Epithelial cell of proximal tubule (primary cell): Measurements from ENCODE around the gene POU3F3. TPM values are rescaled to one million over a fixed set of nuclear protein-coding genes. Genes with fewer than 3 reads are reported as not detected.

Source experiments
- DNase-seq: peaks from one replicate; pipeline ENCODE4 v3.0.0-alpha.2; 2011; ENCODE audit warnings: low read depth
- H3K4me3 ChIP-seq: 2 replicates; pipeline ENCODE4 v1.5.1; 2011; ENCODE audit warnings: low read depth, mild to moderate bottlenecking, low read length
- total RNA-seq: library from RNA; depleted of rRNA; stranded (reverse); fragments of >200 nt; gene quantifications from 2 replicates; pipeline ENCODE4 v1.2.3, GENCODE V29; 2015
- TF ChIP-seq, protein P1 (sequence below): conservative IDR thresholded peaks from 2 replicates; pipeline ENCODE4 v1.5.1; 2012; ENCODE audit warnings: low read depth, mild to moderate bottlenecking, low read length

POU3F3 gene
- total RNA-seq, 1 donor from 2014 or later, result 34.0 TPM

DNA sequence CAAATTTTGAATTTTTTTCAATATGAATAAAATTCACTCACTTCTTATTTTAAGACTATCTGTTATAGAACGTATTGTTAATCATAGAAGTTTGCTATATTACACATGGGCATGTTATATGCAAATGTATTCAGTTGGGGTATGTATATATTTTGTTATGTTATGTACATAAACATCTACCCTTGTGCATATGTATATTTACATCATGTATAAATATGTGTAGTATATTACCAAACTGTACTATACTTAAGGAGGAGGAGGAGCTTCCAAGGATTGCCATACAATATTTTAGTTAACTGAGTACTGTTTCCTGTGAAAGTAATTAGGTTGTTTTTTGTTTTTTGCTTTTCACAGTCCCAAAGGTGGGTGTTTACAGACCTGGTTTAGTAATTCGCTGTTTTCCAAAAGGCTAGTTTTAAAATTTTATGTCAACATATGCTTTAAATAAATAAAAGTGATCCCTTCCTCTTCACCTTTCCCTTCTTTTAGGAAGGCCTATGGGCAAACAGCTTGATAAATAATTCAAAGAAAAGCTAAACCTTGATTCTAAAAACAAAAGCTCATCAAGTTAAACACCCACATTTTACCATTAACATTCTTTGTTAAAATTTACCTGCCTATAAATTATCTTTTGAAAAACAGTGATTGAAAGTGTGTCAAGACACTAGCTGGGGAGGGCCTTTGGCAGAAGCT, 12.9 kb upstream of the POU3F3 start:
- no peak for DNase-seq
- TF ChIP-seq, protein P1, sequence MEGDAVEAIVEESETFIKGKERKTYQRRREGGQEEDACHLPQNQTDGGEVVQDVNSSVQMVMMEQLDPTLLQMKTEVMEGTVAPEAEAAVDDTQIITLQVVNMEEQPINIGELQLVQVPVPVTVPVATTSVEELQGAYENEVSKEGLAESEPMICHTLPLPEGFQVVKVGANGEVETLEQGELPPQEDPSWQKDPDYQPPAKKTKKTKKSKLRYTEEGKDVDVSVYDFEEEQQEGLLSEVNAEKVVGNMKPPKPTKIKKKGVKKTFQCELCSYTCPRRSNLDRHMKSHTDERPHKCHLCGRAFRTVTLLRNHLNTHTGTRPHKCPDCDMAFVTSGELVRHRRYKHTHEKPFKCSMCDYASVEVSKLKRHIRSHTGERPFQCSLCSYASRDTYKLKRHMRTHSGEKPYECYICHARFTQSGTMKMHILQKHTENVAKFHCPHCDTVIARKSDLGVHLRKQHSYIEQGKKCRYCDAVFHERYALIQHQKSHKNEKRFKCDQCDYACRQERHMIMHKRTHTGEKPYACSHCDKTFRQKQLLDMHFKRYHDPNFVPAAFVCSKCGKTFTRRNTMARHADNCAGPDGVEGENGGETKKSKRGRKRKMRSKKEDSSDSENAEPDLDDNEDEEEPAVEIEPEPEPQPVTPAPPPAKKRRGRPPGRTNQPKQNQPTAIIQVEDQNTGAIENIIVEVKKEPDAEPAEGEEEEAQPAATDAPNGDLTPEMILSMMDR, result no peak
- H3K4me3 ChIP-seq, result peak overlapping the region; percentile 83

DNA sequence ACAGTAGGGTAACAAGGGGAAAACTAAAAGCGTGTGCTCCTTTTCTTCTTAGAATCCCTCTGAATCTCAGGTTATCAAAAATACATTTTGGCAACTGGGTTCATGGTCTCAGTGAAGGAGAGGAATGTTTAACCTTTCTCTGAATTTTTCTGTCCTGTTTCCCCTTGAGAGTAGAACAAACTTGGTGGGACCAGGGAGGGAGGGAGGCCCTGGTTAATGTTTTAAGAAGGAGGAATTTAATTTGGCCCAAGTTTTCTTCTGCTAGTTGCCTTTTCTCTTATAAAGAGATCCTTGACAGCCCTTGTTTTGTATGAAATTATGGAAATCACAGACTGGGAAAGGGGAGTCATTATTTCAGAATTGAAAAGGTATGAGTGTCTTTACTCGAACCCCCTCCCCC, 12.2 kb upstream of the POU3F3 start:
- TF ChIP-seq, protein P1, result no peak
- H3K4me3 ChIP-seq, result peak overlapping the region; percentile 83
- DNase-seq, result no peak

DNA sequence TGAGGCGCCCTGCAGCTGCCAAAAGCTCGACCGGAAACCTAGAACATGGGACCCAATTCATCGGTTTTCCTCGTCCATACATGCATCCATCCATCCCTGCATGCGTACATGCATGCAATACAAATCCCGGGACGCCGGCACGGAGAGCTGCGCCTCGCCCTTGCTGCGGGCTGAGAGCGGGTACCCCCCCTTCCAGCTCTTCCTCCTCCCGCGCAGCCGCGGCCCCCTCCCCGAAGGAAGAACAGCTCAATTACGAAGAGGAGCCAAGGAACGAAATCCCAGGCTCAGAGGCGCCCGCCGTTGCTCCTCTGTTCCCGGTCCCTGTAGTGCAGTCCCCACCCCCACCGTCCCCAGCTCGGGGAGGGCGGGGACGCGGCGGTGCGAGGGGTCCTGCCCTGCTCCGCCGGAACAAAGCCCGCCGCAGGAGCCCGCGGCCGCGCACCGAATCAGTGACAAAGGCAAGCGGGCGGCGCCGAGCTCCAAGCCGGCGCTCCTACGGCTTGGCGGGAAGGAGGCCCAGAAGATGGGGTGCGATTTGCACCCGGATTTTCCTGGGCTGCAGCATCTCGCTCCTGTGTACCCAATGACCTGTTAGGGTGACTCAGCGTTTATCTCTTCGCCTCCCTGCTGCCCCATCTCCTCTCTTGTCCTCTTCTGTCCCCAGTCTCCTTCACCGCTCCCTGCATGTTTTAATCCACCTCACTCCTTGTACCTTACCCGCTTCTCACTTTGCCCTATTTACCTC, 8.9 kb upstream of the POU3F3 start:
- TF ChIP-seq, protein P1, result no peak
- no peak for DNase-seq
- H3K4me3 ChIP-seq, result peak overlapping the region; percentile 83

DNA sequence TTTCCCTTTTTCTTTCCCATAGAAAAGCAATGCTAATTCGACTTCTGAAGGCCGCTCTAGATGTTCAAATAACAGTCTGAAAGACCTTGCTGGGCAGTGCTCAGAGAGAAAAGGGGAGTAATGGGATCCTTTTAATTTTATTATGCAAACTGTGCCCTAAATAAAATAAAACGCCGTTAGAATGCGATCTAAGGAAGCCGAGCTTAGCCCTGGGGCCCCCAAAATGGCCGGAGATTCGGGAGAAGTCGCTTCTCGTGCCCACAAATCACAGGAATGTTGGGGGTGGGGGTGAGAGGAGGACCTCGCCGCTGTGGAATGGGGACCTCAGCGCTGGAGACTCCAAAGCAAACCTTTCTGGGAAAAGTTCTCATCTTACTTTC, 8.4 kb upstream of the POU3F3 start:
- TF ChIP-seq, protein P1, result no peak
- H3K4me3 ChIP-seq, result peak overlapping the region; percentile 83
- DNase-seq, result no peak

DNA sequence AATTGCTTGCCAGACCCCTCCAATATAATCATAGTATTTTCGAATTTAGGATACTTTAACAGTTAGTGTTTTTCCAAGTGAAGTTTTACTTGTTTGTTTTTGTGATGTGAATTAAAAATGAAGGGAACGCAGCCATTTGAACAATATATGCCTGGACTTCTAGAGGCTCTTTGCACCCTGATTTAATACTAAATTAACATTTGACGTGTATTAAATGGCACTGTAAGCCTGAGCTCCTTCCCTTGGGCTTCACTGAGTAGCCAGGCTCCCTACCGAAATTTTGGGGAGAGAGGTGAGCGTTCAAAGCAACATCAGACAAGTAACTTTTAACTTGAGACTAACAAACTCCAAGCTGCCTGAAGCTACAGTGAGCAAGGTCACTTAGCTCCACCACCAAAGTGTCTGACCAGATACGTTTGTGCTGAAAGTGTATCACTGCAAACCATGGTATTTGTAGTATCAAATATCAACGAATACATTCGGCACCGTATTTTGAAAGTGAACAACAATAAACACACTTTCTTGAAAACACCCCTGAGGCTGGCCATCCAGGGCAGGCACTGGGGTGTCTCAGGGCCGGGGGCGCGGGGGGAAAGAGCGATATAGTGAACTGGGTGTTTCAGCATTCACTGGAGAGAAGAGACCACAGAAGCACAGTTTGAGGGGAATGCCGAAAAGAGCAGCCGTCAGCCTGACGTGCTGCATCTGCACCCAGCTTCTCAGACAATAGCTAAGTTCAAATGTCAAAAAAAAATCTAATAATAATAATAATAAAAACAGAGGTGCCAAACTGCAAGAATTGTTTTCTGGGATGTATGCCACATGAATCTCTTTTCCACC, 7.7 kb upstream of the POU3F3 start:
- TF ChIP-seq, protein P1, result no peak
- no peak for DNase-seq
- peak overlapping the region; percentile 83 for H3K4me3 ChIP-seq

DNA sequence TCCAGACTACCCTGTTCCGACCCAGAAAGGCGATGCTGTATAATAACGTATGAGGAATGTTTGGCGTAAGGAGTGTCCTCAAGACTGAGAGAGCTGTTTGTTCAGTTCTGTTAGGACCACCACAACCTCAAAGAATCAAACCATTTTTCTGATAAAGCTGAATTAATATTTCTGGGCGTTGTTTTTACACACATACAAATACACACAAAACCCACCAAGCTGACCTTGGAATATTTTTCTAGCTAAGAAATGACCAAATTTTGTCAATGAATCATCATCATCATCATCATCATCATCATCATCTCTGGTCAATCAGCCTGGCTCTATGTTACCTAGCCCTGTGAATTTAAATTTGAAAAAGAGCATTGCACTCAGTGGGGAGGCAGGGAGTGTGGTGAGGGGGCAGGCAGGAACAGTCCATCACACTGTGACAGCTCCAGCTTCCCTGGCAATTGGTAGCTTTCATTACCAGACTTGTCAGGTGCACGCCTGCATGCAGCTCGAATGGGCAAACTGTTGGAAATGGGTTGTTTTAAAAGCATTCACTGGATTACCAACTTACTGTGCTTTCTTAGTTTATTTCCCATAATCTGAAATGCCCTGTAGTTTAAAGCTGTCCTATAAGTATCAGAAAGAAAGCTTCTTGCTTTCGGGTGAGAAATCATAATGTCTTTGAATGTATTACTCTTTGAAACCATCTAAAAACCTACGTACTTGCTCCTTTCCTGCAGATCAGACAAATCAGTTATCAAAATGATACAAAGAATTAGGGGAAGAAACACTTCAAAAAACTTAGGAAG, 6.9 kb upstream of the POU3F3 start:
- TF ChIP-seq, protein P1, result no peak
- no peak for DNase-seq
- H3K4me3 ChIP-seq, result peak overlapping the region; percentile 83
